Astrocyte of the hippocampus (primary cell): ENCODE measurements around the gene RGS3.

Experiments
- DNase-seq: peaks from one replicate; pipeline ENCODE4 v3.0.0; 2011; ENCODE audit warnings: low read depth, low spot score

Gene RGS3

GRCh38 chr9:113585085-113585442 is 121.5 kb downstream of the RGS3 start:
- no peak for DNase-seq

- DNase-seq: no peak
Observed at GRCh38 chr9:113585555-113585954, 122.0 kb downstream of the RGS3 start.

GRCh38 chr9:113587471-113588031 is 124.0 kb downstream of the RGS3 start:
- DNase-seq: peak; percentile 60

GRCh38 chr9:113588242-113588810 is 124.8 kb downstream of the RGS3 start:
- no peak for DNase-seq

GRCh38 chr9:113588936-113589335 is 125.4 kb downstream of the RGS3 start:
- no peak for DNase-seq

- DNase-seq: no peak
Observed at GRCh38 chr9:113589407-113589806, 125.9 kb downstream of the RGS3 start.

GRCh38 chr9:113589890-113590289 is 126.4 kb downstream of the RGS3 start:
- DNase-seq: peak; percentile 54

GRCh38 chr9:113590389-113590788 is 126.9 kb downstream of the RGS3 start:
- no peak for DNase-seq

- peak; percentile 90 for DNase-seq
Observed at GRCh38 chr9:113590991-113591898, 127.7 kb downstream of the RGS3 start.

GRCh38 chr9:113591899-113592625 is 128.5 kb downstream of the RGS3 start:
- no peak for DNase-seq

GRCh38 chr9:113592876-113593575 is 129.5 kb downstream of the RGS3 start:
- DNase-seq: no peak

- peak; percentile 99 for DNase-seq
Observed at GRCh38 chr9:113593682-113594281, 130.3 kb downstream of the RGS3 start.

GRCh38 chr9:113594484-113595299 is 131.2 kb downstream of the RGS3 start:
- peak; percentile 51 for DNase-seq

GRCh38 chr9:113596616-113597320 is 133.2 kb downstream of the RGS3 start:
- DNase-seq: no peak

GRCh38 chr9:113597390-113598241 is 134.1 kb downstream of the RGS3 start:
- no peak for DNase-seq

GRCh38 chr9:113598451-113598850 is 134.9 kb downstream of the RGS3 start:
- no peak for DNase-seq

GRCh38 chr9:113598883-113599282 is 135.4 kb downstream of the RGS3 start:
- DNase-seq: no peak

GRCh38 chr9:113599646-113600022 is 136.1 kb downstream of the RGS3 start:
- peak; percentile 87 for DNase-seq
